Stimulated activated CD4-positive, alpha-beta T cell treated with anti-CD3 and anti-CD28 coated beads, Interleukin-15, amount 100 ng/mL, for 48 hours (primary cell): ENCODE data around the gene GLRX3.

Source experiments
- DNase-seq, 2 donors: peaks; one replicate each; pipeline ENCODE4 v3.0.0-alpha.2; 2020; ENCODE audit warnings: low read depth in 2 of 2

Gene GLRX3

GRCh38 chr10:130206216-130206737 lies 70.1 kb downstream of the GLRX3 start:
- DNase-seq, result no peak

- no peak for DNase-seq
Measured at GRCh38 chr10:130207205-130207604, 71.0 kb downstream of the GLRX3 start.

GRCh38 chr10:130208807-130209206 lies 72.6 kb downstream of the GLRX3 start:
- DNase-seq, result no peak

- no peak for DNase-seq
Measured at GRCh38 chr10:130212746-130213145, 76.6 kb downstream of the GLRX3 start.

GRCh38 chr10:130213286-130214080 lies 77.3 kb downstream of the GLRX3 start:
- no peak for DNase-seq

- no peak for DNase-seq
Measured at GRCh38 chr10:130214431-130214830, 78.2 kb downstream of the GLRX3 start.

GRCh38 chr10:130215151-130215930 lies 79.2 kb downstream of the GLRX3 start:
- no peak for DNase-seq

GRCh38 chr10:130215931-130216231 lies 79.7 kb downstream of the GLRX3 start:
- no peak for DNase-seq

GRCh38 chr10:130218181-130218641 lies 82.0 kb downstream of the GLRX3 start:
- no peak for DNase-seq

GRCh38 chr10:130218936-130219335 lies 82.7 kb downstream of the GLRX3 start:
- no peak for DNase-seq

- DNase-seq, result no peak
Measured at GRCh38 chr10:130220251-130221185, 84.3 kb downstream of the GLRX3 start.

GRCh38 chr10:130221456-130222375 lies 85.5 kb downstream of the GLRX3 start:
- DNase-seq, result no peak

GRCh38 chr10:130222381-130222780 lies 86.2 kb downstream of the GLRX3 start:
- no peak for DNase-seq

GRCh38 chr10:130224228-130224627 lies 88.0 kb downstream of the GLRX3 start:
- no peak for DNase-seq

GRCh38 chr10:130226012-130226411 lies 89.8 kb downstream of the GLRX3 start:
- DNase-seq, result no peak

GRCh38 chr10:130227883-130228282 lies 91.7 kb downstream of the GLRX3 start:
- DNase-seq, result no peak
